Spleen (tissue), 7 donors: ENCODE results near the gene ACACA.

Experiments used
- POLR2A ChIP-seq, 3 donors: fragments of 450-650 bp; IDR thresholded peaks; one replicate each; pipeline ENCODE4 v1.5.1; 2017; ENCODE audit warnings: antibody characterized with exemption in 3 of 3, mild to moderate bottlenecking in 1 of 3
- POLR2AphosphoS5 ChIP-seq, 3 donors: sonication (generic); formaldehyde crosslinking; IDR thresholded peaks; one replicate each; pipeline ENCODE4 v1.5.1; 2017; ENCODE audit warnings: antibody characterized with exemption in 3 of 3
- TF ChIP-seq, protein P1 (sequence below), 11 experiments: fragments of 200-600 bp in 7 of 11; fragments of 450-650 bp in 4 of 11; sonication (generic) in 4 of 11; IDR thresholded peaks in 8 of 11; conservative IDR thresholded peaks in 3 of 11; 1 replicate in 7 of 11; 2 replicates in 4 of 11; pipeline versions ENCODE4 v1.4.0 to v1.8.0; 2016 to 2021; ENCODE audit warnings: antibody characterized with exemption in 11 of 11, inconsistent platforms in 4 of 11, mild to moderate bottlenecking in 1 of 11
- donor health status: DM: no; HTN: no; CAD: no; lungs with moderate emphysema.
- donor health status: DM: no; HTN: no; CAD: no.
- donor health status: DM: no; HTN: no; CAD: no.

DNA sequence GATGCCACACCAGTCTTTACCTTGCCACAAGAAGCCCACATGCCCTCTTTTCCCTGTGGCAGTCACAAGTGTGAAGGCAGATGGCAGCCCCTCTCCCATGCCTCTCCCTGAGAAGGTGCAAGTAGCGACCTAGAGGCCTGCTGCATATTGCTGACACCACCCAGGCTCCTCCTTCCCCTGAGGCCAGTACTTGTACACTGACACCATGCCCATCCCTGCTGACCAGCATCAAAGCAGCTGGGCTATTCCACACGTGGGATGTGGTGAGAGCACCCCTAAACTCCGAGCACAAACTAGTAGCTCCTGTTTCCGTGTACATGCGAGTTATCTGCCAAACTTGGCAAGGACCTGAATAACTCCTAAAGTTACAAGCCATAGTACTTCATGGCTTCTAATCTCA, 308.5 kb downstream of the ACACA start:
- no peak for TF ChIP-seq POLR2AphosphoS5 (IDR thresholded peaks at IDR 0.05)
- TF ChIP-seq, protein P1, sequence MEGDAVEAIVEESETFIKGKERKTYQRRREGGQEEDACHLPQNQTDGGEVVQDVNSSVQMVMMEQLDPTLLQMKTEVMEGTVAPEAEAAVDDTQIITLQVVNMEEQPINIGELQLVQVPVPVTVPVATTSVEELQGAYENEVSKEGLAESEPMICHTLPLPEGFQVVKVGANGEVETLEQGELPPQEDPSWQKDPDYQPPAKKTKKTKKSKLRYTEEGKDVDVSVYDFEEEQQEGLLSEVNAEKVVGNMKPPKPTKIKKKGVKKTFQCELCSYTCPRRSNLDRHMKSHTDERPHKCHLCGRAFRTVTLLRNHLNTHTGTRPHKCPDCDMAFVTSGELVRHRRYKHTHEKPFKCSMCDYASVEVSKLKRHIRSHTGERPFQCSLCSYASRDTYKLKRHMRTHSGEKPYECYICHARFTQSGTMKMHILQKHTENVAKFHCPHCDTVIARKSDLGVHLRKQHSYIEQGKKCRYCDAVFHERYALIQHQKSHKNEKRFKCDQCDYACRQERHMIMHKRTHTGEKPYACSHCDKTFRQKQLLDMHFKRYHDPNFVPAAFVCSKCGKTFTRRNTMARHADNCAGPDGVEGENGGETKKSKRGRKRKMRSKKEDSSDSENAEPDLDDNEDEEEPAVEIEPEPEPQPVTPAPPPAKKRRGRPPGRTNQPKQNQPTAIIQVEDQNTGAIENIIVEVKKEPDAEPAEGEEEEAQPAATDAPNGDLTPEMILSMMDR (IDR thresholded peaks at IDR 0.05 in 8 of 11, conservative IDR thresholded peaks at IDR 0.05 in 3 of 11): no peak
- TF ChIP-seq POLR2A (IDR thresholded peaks at IDR 0.05): no peak
